ENCODE data around the gene HLA-DQA1.
"Not testable (repeated sequence)": the region's sequence is repeated elsewhere in the genome, so short reads cannot be mapped to it uniquely, and the experiment has no call there.

Gene HLA-DQA1

DNA sequence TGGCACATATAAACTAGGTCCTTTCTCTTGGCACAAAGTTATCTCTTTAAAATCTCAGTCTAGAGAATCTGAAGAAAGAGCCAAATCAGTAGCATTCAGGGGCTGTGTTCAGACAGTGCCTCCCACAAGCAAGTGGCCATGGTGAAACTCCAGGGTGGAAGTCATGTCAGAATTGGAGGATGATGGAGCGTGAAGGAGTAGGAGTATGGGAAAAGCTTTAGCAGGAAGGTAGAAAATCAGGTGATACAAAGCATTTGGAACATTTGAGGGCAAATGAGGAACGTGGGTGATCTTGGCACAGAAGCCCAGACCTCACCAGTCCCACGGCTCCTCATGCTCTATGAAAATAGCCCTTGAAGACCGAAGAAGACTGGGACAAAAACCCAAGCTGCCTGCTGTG, 32.0 kb downstream of the HLA-DQA1 start:
- no peaks in the 10 kb centered on the region for H3K4me1 ChIP-seq
- no peak overlapping the region for H3K4me3 ChIP-seq (ENCODE audit: low read depth, low read length)
- H3K9me3 ChIP-seq: no peaks in the 10 kb centered on the region
- TF ChIP-seq CTCF (IDR thresholded peaks at IDR 0.05; ENCODE audit: low read depth, low read length): no peak
- H3K36me3 ChIP-seq: no peaks in the 10 kb centered on the region
- H3K27me3 ChIP-seq: peaks cover 8% of the 10 kb centered on the region
- DNase-seq: no peak

DNA sequence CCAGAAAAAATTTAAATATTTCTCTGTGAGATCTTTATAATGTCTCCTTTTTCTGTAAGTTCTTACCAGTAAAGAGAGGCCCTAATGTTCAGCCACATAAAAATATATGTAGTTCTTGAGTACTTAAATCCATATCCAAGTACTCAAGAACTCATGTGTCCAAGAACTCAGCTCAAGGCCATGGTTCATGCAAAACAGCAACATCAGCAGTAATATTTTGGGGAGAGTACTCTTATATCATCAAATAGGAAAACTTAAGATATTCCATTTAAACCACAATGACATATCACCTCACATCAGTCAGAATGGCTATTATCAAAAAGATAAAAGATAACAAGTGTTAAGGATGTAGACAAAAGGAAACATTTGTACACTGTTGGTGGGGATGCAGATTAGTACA, 32.7 kb downstream of the HLA-DQA1 start:
- Histone ChIP-seq H3K4me3 (ENCODE audit: low read depth, low read length) (no peak overlapping the region), H3K27me3 (peaks cover 5% of the 10 kb centered on the region), H3K9me3 (no peaks in the 10 kb centered on the region), H3K4me1 (no peaks in the 10 kb centered on the region), H3K36me3 (no peaks in the 10 kb centered on the region)
- no peak for TF ChIP-seq CTCF (IDR thresholded peaks at IDR 0.05; ENCODE audit: low read depth, low read length)
- no peak for DNase-seq

DNA sequence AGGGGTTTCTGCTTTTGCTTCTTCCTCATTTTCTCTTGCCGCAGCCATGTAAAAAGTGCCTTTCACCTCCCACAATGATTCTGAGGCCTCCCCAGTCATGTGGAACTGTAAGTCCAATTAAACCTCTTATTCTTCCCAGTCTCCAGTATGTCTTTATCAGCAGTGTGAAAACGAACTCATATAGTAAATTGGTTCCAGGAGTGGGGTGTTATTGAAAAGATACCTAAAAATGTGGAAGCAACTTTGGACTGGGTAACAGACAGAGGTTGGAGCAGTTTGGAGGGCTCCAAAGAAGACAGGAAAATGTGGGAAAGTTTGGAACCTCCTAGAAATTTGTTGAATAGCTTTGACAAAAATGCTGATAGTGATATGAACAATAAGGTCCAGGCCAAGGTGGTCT, 34.7 kb downstream of the HLA-DQA1 start:
- H3K9me3 ChIP-seq; H3K27me3 ChIP-seq; DNase-seq; H3K36me3 ChIP-seq; H3K4me1 ChIP-seq; H3K4me3 ChIP-seq (ENCODE audit: low read depth, low read length): not testable (repeated sequence)

- DNase-seq; H3K4me3 ChIP-seq (ENCODE audit: low read depth, low read length); H3K27me3 ChIP-seq; H3K9me3 ChIP-seq; H3K36me3 ChIP-seq; H3K4me1 ChIP-seq: not testable (repeated sequence)
Measured at GRCh38 chr6:32674123-32674522, 36.9 kb downstream of the HLA-DQA1 start.

DNA sequence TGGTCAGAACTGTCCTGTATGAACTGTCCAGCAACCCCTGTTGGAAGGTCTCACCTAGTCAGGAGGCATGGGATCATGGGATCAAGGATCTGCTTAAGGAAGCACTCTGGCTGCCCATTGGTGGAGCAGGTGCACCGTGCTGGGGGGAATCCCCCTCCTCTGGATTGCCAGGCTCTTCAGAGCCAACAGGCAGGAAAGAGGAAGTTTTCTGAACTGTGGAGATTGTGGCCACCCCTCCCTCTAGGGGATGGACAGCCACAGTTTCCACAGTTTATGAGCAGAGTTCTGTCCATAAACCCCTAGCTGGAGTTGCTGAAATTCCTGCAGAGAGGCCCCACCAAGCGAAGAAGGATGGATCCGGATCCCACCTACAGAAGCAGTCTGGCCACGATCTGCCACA, 42.3 kb downstream of the HLA-DQA1 start:
- DNase-seq: no peak
- Histone ChIP-seq H3K4me3 (ENCODE audit: low read depth, low read length) (no peak overlapping the region), H3K9me3 (no peaks in the 10 kb centered on the region), H3K36me3 (no peaks in the 10 kb centered on the region), H3K4me1 (no peaks in the 10 kb centered on the region), H3K27me3 (no peaks in the 10 kb centered on the region)
- no peak for TF ChIP-seq CTCF (IDR thresholded peaks at IDR 0.05; ENCODE audit: low read depth, low read length)

DNA sequence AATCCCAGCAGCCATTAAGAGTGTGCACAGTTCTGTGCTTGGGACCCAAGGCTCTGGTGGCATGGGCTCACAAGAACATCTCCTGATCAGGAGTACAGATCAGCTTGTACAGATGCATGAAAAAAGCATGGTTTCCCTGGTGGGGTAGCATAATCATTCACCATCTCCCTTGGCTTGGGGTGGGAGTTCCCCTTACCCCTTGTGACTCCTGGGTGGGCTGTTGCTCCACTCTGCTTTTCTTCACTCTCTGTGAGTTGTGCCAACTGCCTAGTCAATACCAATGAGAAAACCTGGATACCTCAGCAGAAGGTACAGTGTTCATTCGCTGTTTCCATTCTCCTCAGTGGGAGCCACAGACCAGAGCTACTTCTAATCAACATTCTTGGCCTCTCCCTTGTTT, 42.8 kb downstream of the HLA-DQA1 start:
- DNase-seq: no peak
- Histone ChIP-seq H3K27me3 (no peaks in the 10 kb centered on the region), H3K4me1 (no peaks in the 10 kb centered on the region), H3K4me3 (ENCODE audit: low read depth, low read length) (no peak overlapping the region), H3K36me3 (no peaks in the 10 kb centered on the region), H3K9me3 (no peaks in the 10 kb centered on the region)
- no peak for TF ChIP-seq CTCF (IDR thresholded peaks at IDR 0.05; ENCODE audit: low read depth, low read length)

GRCh38 chr6:32684246-32684645, 47.0 kb downstream of the HLA-DQA1 start:
- TF ChIP-seq CTCF (IDR thresholded peaks at IDR 0.05; ENCODE audit: low read depth, low read length): no peak
- DNase-seq: no peak
- no peaks in the 10 kb centered on the region for H3K4me1 ChIP-seq
- H3K4me3 ChIP-seq (ENCODE audit: low read depth, low read length): no peak overlapping the region
- H3K27me3 ChIP-seq: peaks cover 19% of the 10 kb centered on the region
- no peaks in the 10 kb centered on the region for H3K9me3 ChIP-seq
- H3K36me3 ChIP-seq: no peaks in the 10 kb centered on the region

Measured in BE2C (cell line).